ENCODE measurements around the gene BIN2. TPM values are rescaled to one million over a fixed set of nuclear protein-coding genes. Genes with fewer than 3 reads are reported as not detected.

The BIN2 gene
- total and polyA plus RNA-seq, 10 of the 15 experiments (the other 5 are each of a cell fraction or from before 2014, with no cell fraction given), result 8.6 to 42.9 (median 32.1) TPM

- no peak for TF ChIP-seq ZNF384 (IDR thresholded peaks at IDR 0.05; ENCODE audit: borderline replicate concordance, low read depth, low read length)
- no peak for TF ChIP-seq JUND (IDR thresholded peaks at IDR 0.05; ENCODE audit: low read depth, low read length)
- TF ChIP-seq ZNF687 (IDR thresholded peaks at IDR 0.05), result no peak
- no peak for TF ChIP-seq NBN (IDR thresholded peaks at IDR 0.05)
- peak; percentile 68; the same call in 2 of the 3 replicates for TF ChIP-seq POU2F2 (IDR thresholded peaks at IDR 0.05; ENCODE audit: borderline replicate concordance, low read depth, low read length)
- TF ChIP-seq RAD21 (IDR thresholded peaks at IDR 0.05; ENCODE audit: insufficient read depth, low read depth, low read length), result peak; percentile 98
- no peak for TF ChIP-seq POLR2A (IDR thresholded peaks at IDR 0.05; ENCODE audit: low read depth, low read length)
- TF ChIP-seq HCFC1 (IDR thresholded peaks at IDR 0.05; ENCODE audit: low read length), result peak; percentile 34; the same call in 1 of the 2 replicates
- TF ChIP-seq E4F1 (IDR thresholded peaks at IDR 0.05; ENCODE audit: borderline replicate concordance, partially characterized antibody), result no peak
- peak; percentile 98 for TF ChIP-seq NR2F1 (conservative IDR thresholded peaks at IDR 0.05)
- TF ChIP-seq GABPA (IDR thresholded peaks at IDR 0.05; ENCODE audit: low read depth), result no peak
- TF ChIP-seq NR2C1 (IDR thresholded peaks at IDR 0.05), result no peak
- TF ChIP-seq LARP7 (IDR thresholded peaks at IDR 0.05), result 0 out of 2 replicates have a peak, but pooled peaks have one; percentile 14
- peak; percentile 72 for TF ChIP-seq ATF7 (IDR thresholded peaks at IDR 0.05; ENCODE audit: low read depth)
- peak; percentile 70; the same call in 1 of the 2 replicates for TF ChIP-seq YY1 (IDR thresholded peaks at IDR 0.05; ENCODE audit: low read depth, low read length)
- no peak for TF ChIP-seq FOXM1 (IDR thresholded peaks at IDR 0.05; ENCODE audit: low read depth, low read length)
- TF ChIP-seq MYB (IDR thresholded peaks at IDR 0.05; ENCODE audit: borderline replicate concordance, low read depth, low read length), result no peak
- TF ChIP-seq MLLT1 (IDR thresholded peaks at IDR 0.05), result no peak
- 0 out of 2 replicates have a peak, but pooled peaks have one; percentile 11 for TF ChIP-seq MTA2 (IDR thresholded peaks at IDR 0.05; ENCODE audit: low read depth)
- TF ChIP-seq RCOR1 (conservative IDR thresholded peaks at IDR 0.05; ENCODE audit: low read depth, low read length), result no peak
Observed at GRCh38 chr12:51341251-51342007, 17.5 kb upstream of the BIN2 start (continued).
